IPS-20b (cell line): Measurements from ENCODE around the gene RHBDD3.
A peak's percentile ranks its signal among the peaks of the same experiment; 100 is the strongest.
"Not testable (repeated sequence)": the region's sequence is repeated elsewhere in the genome, so short reads cannot be mapped to it uniquely, and the experiment has no call there.

Experiments
- H3K27ac ChIP-seq: one replicate; pipeline ENCODE4 v1.5.1; 2013; ENCODE audit warnings: low read length
- H3K27me3 ChIP-seq: 2 replicates; pipeline ENCODE4 v1.6.1; 2013; ENCODE audit warnings: mild to moderate bottlenecking, low read length, inconsistent platforms; ENCODE audit not compliant: insufficient read depth
- H3K36me3 ChIP-seq: 2 replicates; pipeline ENCODE4 v1.6.1; 2013; ENCODE audit warnings: low read depth, mild to moderate bottlenecking, inconsistent platforms, low read length, moderate library complexity; ENCODE audit not compliant: insufficient read depth
- H3K4me1 ChIP-seq: 2 replicates; pipeline ENCODE4 v1.6.1; 2013; ENCODE audit warnings: mild to moderate bottlenecking, control low read depth, inconsistent platforms, low read length, moderate library complexity; ENCODE audit not compliant: insufficient read depth
- H3K4me3 ChIP-seq: 2 replicates; pipeline ENCODE4 v1.5.1; 2013; ENCODE audit warnings: mild to moderate bottlenecking, low read length, inconsistent platforms
- H3K9ac ChIP-seq: 2 replicates; pipeline ENCODE4 v1.6.1; 2013; ENCODE audit warnings: low read depth, mild to moderate bottlenecking, inconsistent platforms, low read length, moderate library complexity
- H3K9me3 ChIP-seq: 2 replicates; pipeline ENCODE4 v1.6.1; 2013; ENCODE audit warnings: mild to moderate bottlenecking, low read depth, low read length, inconsistent platforms; ENCODE audit not compliant: insufficient read depth

The RHBDD3 gene

GRCh38 chr22:29230972-29231875 is 36.6 kb downstream of the RHBDD3 start:
- Histone ChIP-seq H3K9me3 (no peaks in the 10 kb centered on the region), H3K9ac (no peak overlapping the region), H3K4me3 (no peak overlapping the region), H3K27ac (no peak overlapping the region), H3K27me3 (no peaks in the 10 kb centered on the region), H3K4me1 (no peaks in the 10 kb centered on the region), H3K36me3 (no peaks in the 10 kb centered on the region)

GRCh38 chr22:29226351-29226981 is 41.3 kb downstream of the RHBDD3 start:
- Histone ChIP-seq H3K36me3 (no peaks in the 10 kb centered on the region), H3K9ac (no peak overlapping the region), H3K9me3 (no peaks in the 10 kb centered on the region), H3K27ac (no peak overlapping the region), H3K27me3 (no peaks in the 10 kb centered on the region), H3K4me3 (no peak overlapping the region), H3K4me1 (no peaks in the 10 kb centered on the region)

- Histone ChIP-seq H3K36me3 (no peaks in the 10 kb centered on the region), H3K9me3 (no peaks in the 10 kb centered on the region), H3K4me1 (peaks cover 2% of the 10 kb centered on the region; the same call in 1 of the 2 replicates), H3K9ac (no peak overlapping the region), H3K27me3 (no peaks in the 10 kb centered on the region), H3K27ac (no peak overlapping the region), H3K4me3 (no peak overlapping the region)
Measured at GRCh38 chr22:29225422-29226090, 42.2 kb downstream of the RHBDD3 start.

- H3K4me1 ChIP-seq = peaks cover 9% of the 10 kb centered on the region; the same call in 1 of the 2 replicates
- H3K9me3 ChIP-seq = no peaks in the 10 kb centered on the region
Measured at GRCh38 chr22:29224859-29225410, 42.8 kb downstream of the RHBDD3 start.

GRCh38 chr22:29224121-29224858 is 43.5 kb downstream of the RHBDD3 start:
- H3K36me3 ChIP-seq = no peaks in the 10 kb centered on the region
- no peaks in the 10 kb centered on the region for H3K9me3 ChIP-seq
- no peak overlapping the region for H3K9ac ChIP-seq
- H3K27ac ChIP-seq = no peak overlapping the region
- no peak overlapping the region for H3K4me3 ChIP-seq
- H3K27me3 ChIP-seq = no peaks in the 10 kb centered on the region
- peaks cover 9% of the 10 kb centered on the region; the same call in 1 of the 2 replicates for H3K4me1 ChIP-seq

More at GRCh38 chr22:29224859-29225410, 42.8 kb downstream of the RHBDD3 start:
- Histone ChIP-seq H3K36me3 (no peaks in the 10 kb centered on the region), H3K4me3 (no peak overlapping the region), H3K9ac (no peak overlapping the region), H3K27me3 (no peaks in the 10 kb centered on the region), H3K27ac (no peak overlapping the region)

- no peaks in the 10 kb centered on the region for H3K9me3 ChIP-seq
- H3K36me3 ChIP-seq = no peaks in the 10 kb centered on the region
- H3K9ac ChIP-seq = peak overlapping the region; percentile 58
- peaks cover 9% of the 10 kb centered on the region; the same call in 1 of the 2 replicates for H3K4me1 ChIP-seq
- H3K27ac ChIP-seq = no peak overlapping the region
- H3K27me3 ChIP-seq = no peaks in the 10 kb centered on the region
- no peak overlapping the region; the same call in 1 of the 2 replicates for H3K4me3 ChIP-seq
Measured at GRCh38 chr22:29219881-29220670, 47.7 kb downstream of the RHBDD3 start.

GRCh38 chr22:29219409-29219782 is 48.4 kb downstream of the RHBDD3 start:
- H3K27ac ChIP-seq, H3K9ac ChIP-seq, H3K36me3 ChIP-seq, H3K27me3 ChIP-seq, H3K4me3 ChIP-seq, H3K9me3 ChIP-seq: not testable (repeated sequence)
- peaks cover 12% of the 10 kb centered on the region; the same call in 1 of the 2 replicates for H3K4me1 ChIP-seq

- H3K4me1 ChIP-seq = peaks cover 12% of the 10 kb centered on the region; the same call in 1 of the 2 replicates
- no peak overlapping the region for H3K4me3 ChIP-seq
- H3K9me3 ChIP-seq = no peaks in the 10 kb centered on the region
- no peak overlapping the region for H3K27ac ChIP-seq
- H3K9ac ChIP-seq = no peak overlapping the region
- no peaks in the 10 kb centered on the region for H3K27me3 ChIP-seq
- H3K36me3 ChIP-seq = no peaks in the 10 kb centered on the region
Measured at GRCh38 chr22:29218758-29219408, 48.9 kb downstream of the RHBDD3 start.

- Histone ChIP-seq H3K9ac (no peak overlapping the region), H3K27ac (no peak overlapping the region), H3K4me3 (no peak overlapping the region), H3K36me3 (no peaks in the 10 kb centered on the region), H3K27me3 (no peaks in the 10 kb centered on the region), H3K4me1 (peaks cover 12% of the 10 kb centered on the region; the same call in 1 of the 2 replicates), H3K9me3 (no peaks in the 10 kb centered on the region)
Measured at GRCh38 chr22:29217827-29218757, 49.7 kb downstream of the RHBDD3 start.
